AG04450 (cell line): ENCODE data around the gene SLC26A5. TPM values are rescaled to one million over a fixed set of nuclear protein-coding genes. Genes with fewer than 3 reads are reported as not detected.

ENCODE experiments used
- CTCF ChIA-PET: fragments of 300-600, 350-600 bp; formaldehyde crosslinking; extraction: SDS; loops from one replicate; lab custom pipeline; 2022; ENCODE audit warnings: antibody characterized with exemption, inconsistent platforms; lab: Charles Lee
- POLR2A ChIA-PET: fragments of 350-600 bp; formaldehyde crosslinking; extraction: SDS; loops from one replicate; lab custom pipeline; 2021; ENCODE audit warnings: antibody characterized with exemption, inconsistent platforms; lab: Yijun Ruan, JAX
- DNase-seq: peaks from one replicate; pipeline ENCODE4 v3.0.0-alpha.2; 2011; ENCODE audit warnings: low read depth, low spot score
- H3K27ac ChIP-seq: one replicate; pipeline ENCODE4 v1.5.1; 2012; ENCODE audit warnings: low read depth, low read length, control low read depth
- H3K27me3 ChIP-seq: one replicate; pipeline ENCODE4 v1.6.0; 2012; ENCODE audit warnings: low read length; ENCODE audit not compliant: control insufficient read depth, insufficient read depth
- H3K4me3 ChIP-seq: 2 replicates; pipeline ENCODE4 v1.5.1; 2011; ENCODE audit warnings: mild to moderate bottlenecking, low read depth, low read length, control low read depth
- H3K9me3 ChIP-seq: 2 replicates; pipeline ENCODE4 v1.5.1; 2012; ENCODE audit warnings: low read length; ENCODE audit not compliant: control insufficient read depth, insufficient read depth
- polyA plus RNA-seq: library from polyadenylated mRNA; depleted of rRNA; stranded (reverse); fragments of >200 nt; gene quantifications from 2 replicates; pipeline ENCODE4 v1.2.3, GENCODE V29; 2011
- TF ChIP-seq, protein P1 (sequence below): IDR thresholded peaks from 2 replicates; pipeline ENCODE4 v1.5.1; 2011; ENCODE audit warnings: low read depth, low read length, control low read depth, inconsistent platforms

Gene SLC26A5
- polyA plus RNA-seq, 1 experiment: not detected

GRCh38 chr7:103391150-103391549 lies 54.9 kb downstream of the SLC26A5 start:
- no peaks in the 10 kb centered on the region for H3K9me3 ChIP-seq
- TF ChIP-seq, protein P1, sequence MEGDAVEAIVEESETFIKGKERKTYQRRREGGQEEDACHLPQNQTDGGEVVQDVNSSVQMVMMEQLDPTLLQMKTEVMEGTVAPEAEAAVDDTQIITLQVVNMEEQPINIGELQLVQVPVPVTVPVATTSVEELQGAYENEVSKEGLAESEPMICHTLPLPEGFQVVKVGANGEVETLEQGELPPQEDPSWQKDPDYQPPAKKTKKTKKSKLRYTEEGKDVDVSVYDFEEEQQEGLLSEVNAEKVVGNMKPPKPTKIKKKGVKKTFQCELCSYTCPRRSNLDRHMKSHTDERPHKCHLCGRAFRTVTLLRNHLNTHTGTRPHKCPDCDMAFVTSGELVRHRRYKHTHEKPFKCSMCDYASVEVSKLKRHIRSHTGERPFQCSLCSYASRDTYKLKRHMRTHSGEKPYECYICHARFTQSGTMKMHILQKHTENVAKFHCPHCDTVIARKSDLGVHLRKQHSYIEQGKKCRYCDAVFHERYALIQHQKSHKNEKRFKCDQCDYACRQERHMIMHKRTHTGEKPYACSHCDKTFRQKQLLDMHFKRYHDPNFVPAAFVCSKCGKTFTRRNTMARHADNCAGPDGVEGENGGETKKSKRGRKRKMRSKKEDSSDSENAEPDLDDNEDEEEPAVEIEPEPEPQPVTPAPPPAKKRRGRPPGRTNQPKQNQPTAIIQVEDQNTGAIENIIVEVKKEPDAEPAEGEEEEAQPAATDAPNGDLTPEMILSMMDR: no peak
- ChIA-PET POLR2A (no interaction called here), CTCF (no interaction called here)
- no peak overlapping the region for H3K4me3 ChIP-seq
- no peak overlapping the region for H3K27ac ChIP-seq
- H3K27me3 ChIP-seq: peaks cover 4% of the 10 kb centered on the region
- DNase-seq: no peak

DNA sequence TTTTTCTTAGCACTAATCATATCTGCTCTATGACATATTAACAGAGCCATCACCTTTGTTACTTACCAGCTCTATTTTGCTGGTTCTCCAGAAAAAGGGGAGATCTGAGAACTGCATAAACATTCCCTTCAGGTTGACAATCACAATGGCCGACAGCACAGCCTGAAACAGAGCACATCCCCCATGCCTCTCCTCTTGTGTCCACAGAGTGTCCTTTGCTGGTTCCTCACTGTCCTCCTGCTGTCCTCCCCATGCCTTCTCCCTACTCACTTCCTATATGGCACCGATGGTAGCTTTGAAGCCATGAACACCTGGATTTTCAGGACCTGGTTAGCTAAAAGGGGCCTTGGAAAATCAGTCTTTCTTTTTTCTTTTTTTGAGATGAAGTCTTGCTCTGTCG lies 56.7 kb downstream of the SLC26A5 start:
- no peak overlapping the region for H3K4me3 ChIP-seq
- no peak for DNase-seq
- POLR2A ChIA-PET: no interaction called here
- H3K27me3 ChIP-seq: peaks cover 4% of the 10 kb centered on the region
- TF ChIP-seq, protein P1: no peak
- H3K9me3 ChIP-seq: no peaks in the 10 kb centered on the region
- no peak overlapping the region for H3K27ac ChIP-seq
- CTCF ChIA-PET: no interaction called here

- CTCF ChIA-PET: no interaction called here
- no peak for DNase-seq
- POLR2A ChIA-PET: no interaction called here
- Histone ChIP-seq H3K4me3 (no peak overlapping the region), H3K9me3 (no peaks in the 10 kb centered on the region), H3K27ac (no peak overlapping the region), H3K27me3 (peaks cover 4% of the 10 kb centered on the region)
- TF ChIP-seq, protein P1: no peak
Measured at GRCh38 chr7:103388469-103389140, 57.4 kb downstream of the SLC26A5 start.

GRCh38 chr7:103387242-103387641 lies 58.8 kb downstream of the SLC26A5 start:
- H3K27me3 ChIP-seq: peaks cover 4% of the 10 kb centered on the region
- no peak overlapping the region for H3K4me3 ChIP-seq
- DNase-seq: no peak
- TF ChIP-seq, protein P1: no peak
- ChIA-PET POLR2A (no interaction called here), CTCF (no interaction called here)
- no peak overlapping the region for H3K27ac ChIP-seq
- H3K9me3 ChIP-seq: no peaks in the 10 kb centered on the region

DNA sequence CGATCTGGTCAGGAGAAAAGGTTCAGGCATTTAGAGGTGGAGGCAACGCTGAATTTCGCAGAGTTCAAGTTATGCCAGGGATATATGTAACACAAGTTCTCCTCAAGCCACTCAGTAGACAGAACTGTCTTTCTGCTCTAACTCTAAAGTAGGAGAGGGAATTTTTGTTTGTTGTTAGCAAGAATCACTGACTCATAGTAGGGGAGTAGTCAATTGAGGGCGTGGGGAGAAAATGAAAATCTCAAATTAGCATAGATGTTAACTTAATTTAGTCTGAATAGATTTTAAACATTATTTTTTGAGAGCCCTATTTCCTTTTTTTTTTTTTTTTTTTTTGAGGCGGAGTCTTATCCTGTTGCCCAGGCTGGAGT lies 64.0 kb downstream of the SLC26A5 start:
- ChIA-PET POLR2A (no interaction called here), CTCF (no interaction called here)
- Histone ChIP-seq H3K27ac (no peak overlapping the region), H3K4me3 (no peak overlapping the region), H3K9me3 (no peaks in the 10 kb centered on the region), H3K27me3 (no peaks in the 10 kb centered on the region)
- no peak for DNase-seq
- TF ChIP-seq, protein P1: no peak
